Gastroesophageal sphincter (tissue), 4 donors: ENCODE results near the gene SMIM28. TPM values are rescaled to one million over a fixed set of nuclear protein-coding genes. Genes with fewer than 3 reads are reported as not detected.

Source experiments
- ATAC-seq: fragments of 150-250 bp; one replicate; pipeline ENCODE4 v1.9.1; 2016; ENCODE audit warnings: mild to moderate bottlenecking, moderate library complexity
- H3K27ac ChIP-seq, 4 donors: fragments of 200-600 bp; sonication (generic) in 3 of 4; 1 replicate in 3 of 4; 2 replicates in 1 of 4; pipeline ENCODE4 v1.5.1; 2016 to 2019
- H3K27me3 ChIP-seq: fragments of 200-600 bp; sonication (generic); one replicate; pipeline ENCODE4 v1.5.1; 2019
- H3K36me3 ChIP-seq, 2 donors: fragments of 200-600 bp; sonication (generic); one replicate each; pipeline ENCODE4 v1.5.1; 2019; ENCODE audit warnings: control low read depth in 1 of 2
- H3K4me1 ChIP-seq, 3 donors: fragments of 200-600 bp; sonication (generic); 1 replicate in 2 of 3; 2 replicates in 1 of 3; pipeline ENCODE4 v1.5.1; 2016 to 2019; ENCODE audit warnings: control low read depth in 2 of 3
- H3K4me3 ChIP-seq, 2 donors: fragments of 200-600 bp; sonication (generic); one replicate each; pipeline ENCODE4 v1.5.1; 2019; ENCODE audit warnings: mild to moderate bottlenecking in 1 of 2, moderate library complexity in 1 of 2
- H3K9me3 ChIP-seq, 3 donors: fragments of 200-600 bp; sonication (generic); one replicate each; pipeline ENCODE4 v1.5.1; 2017 to 2019; ENCODE audit warnings: control low read depth in 2 of 3
- CTCF ChIP-seq, 4 experiments: fragments of 200-600 bp in 2 of 4; fragments of 450-650 bp in 2 of 4; sonication (generic) in 1 of 4; IDR thresholded peaks; one replicate each; pipeline ENCODE4 v1.5.1; 2017 to 2019; ENCODE audit warnings: antibody characterized with exemption in 4 of 4, mild to moderate bottlenecking in 2 of 4, moderate library complexity in 2 of 4
- EP300 ChIP-seq: sonication (generic); formaldehyde crosslinking; IDR thresholded peaks from one replicate; pipeline ENCODE4 v1.6.1; 2017; ENCODE audit warnings: antibody characterized with exemption, mild to moderate bottlenecking
- POLR2A ChIP-seq, 2 donors: fragments of 450-650 bp; IDR thresholded peaks; one replicate each; pipeline ENCODE4 v1.6.1; 2017; ENCODE audit warnings: antibody characterized with exemption in 2 of 2, mild to moderate bottlenecking in 2 of 2, moderate library complexity in 1 of 2
- POLR2AphosphoS5 ChIP-seq: sonication (generic); formaldehyde crosslinking; IDR thresholded peaks from one replicate; pipeline ENCODE4 v1.6.1; 2017; ENCODE audit warnings: antibody characterized with exemption
- WGBS, 2 donors: methylation state at CpG; one replicate each; pipeline ENCODE4 v1.1.5; 2018; ENCODE audit warnings: low coverage in 1 of 2; 5-methylcytosine and 5-hydroxymethylcytosine counted together
- total RNA-seq, 4 donors: library from RNA; depleted of rRNA; stranded (reverse); fragments of >200 nt; gene quantifications; one replicate each; pipeline ENCODE4 v1.1.0, GENCODE V29; 2016

SMIM28 gene
- total RNA-seq, 4 donors from 2014 or later = 1.5 TPM; not detected in 3

- no peak for ATAC-seq
- no peaks in the 10 kb centered on the region for H3K27me3 ChIP-seq
- peaks cover 0 to 6% of the 10 kb centered on the region in 2 donors for H3K36me3 ChIP-seq
- WGBS, 2 donors = 79 to 86% methylated on average over 6 to 7 of the region's 14 CpGs
- no peaks in the 10 kb centered on the region for H3K4me1 ChIP-seq
- TF ChIP-seq CTCF (IDR thresholded peaks at IDR 0.05) = no peak
- TF ChIP-seq POLR2A (IDR thresholded peaks at IDR 0.05) = no peak
- no peak for TF ChIP-seq EP300
- TF ChIP-seq POLR2AphosphoS5 = no peak
- no peak overlapping the region for H3K27ac ChIP-seq
- no peaks in the 10 kb centered on the region for H3K9me3 ChIP-seq
- no peak overlapping the region for H3K4me3 ChIP-seq
Measured at GRCh38 chr6:138334000-138334399, 43.7 kb upstream of the SMIM28 start.

GRCh38 chr6:138334963-138335362 lies 42.7 kb upstream of the SMIM28 start:
- TF ChIP-seq EP300 = no peak
- no peak for TF ChIP-seq POLR2A (IDR thresholded peaks at IDR 0.05)
- no peak for TF ChIP-seq POLR2AphosphoS5
- no peak for TF ChIP-seq CTCF (IDR thresholded peaks at IDR 0.05)
- no peak overlapping the region for H3K4me3 ChIP-seq
- H3K9me3 ChIP-seq = no peaks in the 10 kb centered on the region
- no peak for ATAC-seq
- no peak overlapping the region for H3K27ac ChIP-seq
- H3K27me3 ChIP-seq = no peaks in the 10 kb centered on the region
- H3K4me1 ChIP-seq = no peaks in the 10 kb centered on the region
- H3K36me3 ChIP-seq = peaks cover 0 to 6% of the 10 kb centered on the region in 2 donors
- 92 to 95% methylated on average over 4 to 9 of the region's 14 CpGs for WGBS, 2 donors

- H3K27me3 ChIP-seq = no peaks in the 10 kb centered on the region
- WGBS, 2 donors = 74 to 86% methylated on average over 2 to 8 of the region's 8 CpGs
- H3K36me3 ChIP-seq = peaks cover 0 to 6% of the 10 kb centered on the region in 2 donors
- H3K9me3 ChIP-seq = no peaks in the 10 kb centered on the region
- H3K27ac ChIP-seq = no peak overlapping the region
- no peak for ATAC-seq
- no peak overlapping the region for H3K4me3 ChIP-seq
- TF ChIP-seq CTCF (IDR thresholded peaks at IDR 0.05) (no peak), EP300 (no peak), POLR2AphosphoS5 (no peak), POLR2A (IDR thresholded peaks at IDR 0.05) (no peak)
- no peaks in the 10 kb centered on the region for H3K4me1 ChIP-seq
Measured at GRCh38 chr6:138336221-138336620, 41.5 kb upstream of the SMIM28 start.

- 93 to 94% methylated on average over 4 of the region's 4 CpGs for WGBS, 2 donors
- H3K27ac ChIP-seq = no peak overlapping the region
- H3K4me1 ChIP-seq = no peaks in the 10 kb centered on the region
- H3K36me3 ChIP-seq = peaks cover 0 to 6% of the 10 kb centered on the region in 2 donors
- TF ChIP-seq CTCF (IDR thresholded peaks at IDR 0.05) = no peak
- no peak for TF ChIP-seq POLR2A (IDR thresholded peaks at IDR 0.05)
- TF ChIP-seq EP300 = no peak
- no peak for TF ChIP-seq POLR2AphosphoS5
- no peak for ATAC-seq
- H3K4me3 ChIP-seq = no peak overlapping the region
- no peaks in the 10 kb centered on the region for H3K9me3 ChIP-seq
- H3K27me3 ChIP-seq = no peaks in the 10 kb centered on the region
Measured at GRCh38 chr6:138337076-138337475, 40.6 kb upstream of the SMIM28 start.

- TF ChIP-seq CTCF (IDR thresholded peaks at IDR 0.05) (no peak), EP300 (no peak), POLR2AphosphoS5 (no peak), POLR2A (IDR thresholded peaks at IDR 0.05) (no peak)
- Histone ChIP-seq H3K27ac (no peak overlapping the region), H3K27me3 (no peaks in the 10 kb centered on the region), H3K9me3 (no peaks in the 10 kb centered on the region), H3K4me3 (no peak overlapping the region), H3K36me3 (peaks cover 0 to 6% of the 10 kb centered on the region in 2 donors), H3K4me1 (no peaks in the 10 kb centered on the region)
- 80 to 82% methylated on average over 1 of the region's 1 CpG for WGBS, 2 donors
- no peak for ATAC-seq
Measured at GRCh38 chr6:138339024-138339423, 38.7 kb upstream of the SMIM28 start.
